Nephron progenitor cell (in vitro differentiated cells): ENCODE measurements around the gene TIAM1.

Experiments
- DNase-seq: peaks from one replicate; pipeline ENCODE4 v3.0.0; 2021
- H3K27ac Mint-ChIP-seq: 2 replicates; pipeline ENCODE4 v1.8.0; 2021; ENCODE audit warnings: mild to moderate bottlenecking, moderate library complexity, mixed read lengths
- H3K27me3 Mint-ChIP-seq: 2 replicates; pipeline ENCODE4 v1.8.0; 2021; ENCODE audit warnings: mild to moderate bottlenecking, low read depth, mixed read lengths; ENCODE audit not compliant: poor library complexity
- H3K36me3 Mint-ChIP-seq: 2 replicates; pipeline ENCODE4 v1.8.0; 2021; ENCODE audit warnings: low read depth, mixed read lengths
- H3K4me1 Mint-ChIP-seq: 2 replicates; pipeline ENCODE4 v1.8.0; 2021; ENCODE audit warnings: mixed read lengths
- H3K4me3 Mint-ChIP-seq: 2 replicates; pipeline ENCODE4 v1.8.0; 2021; ENCODE audit warnings: mild to moderate bottlenecking, moderate library complexity, mixed read lengths
- H3K9me3 Mint-ChIP-seq: 2 replicates; pipeline ENCODE4 v1.8.0; 2021; ENCODE audit warnings: mild to moderate bottlenecking, moderate library complexity, mixed read lengths
- TF ChIP-seq, protein P1 (sequence below): fragments of 200-600 bp; sonication (generic); IDR thresholded peaks from 2 replicates; pipeline ENCODE4 v1.5.0; 2021; ENCODE audit warnings: antibody characterized with exemption

TIAM1 gene

DNA sequence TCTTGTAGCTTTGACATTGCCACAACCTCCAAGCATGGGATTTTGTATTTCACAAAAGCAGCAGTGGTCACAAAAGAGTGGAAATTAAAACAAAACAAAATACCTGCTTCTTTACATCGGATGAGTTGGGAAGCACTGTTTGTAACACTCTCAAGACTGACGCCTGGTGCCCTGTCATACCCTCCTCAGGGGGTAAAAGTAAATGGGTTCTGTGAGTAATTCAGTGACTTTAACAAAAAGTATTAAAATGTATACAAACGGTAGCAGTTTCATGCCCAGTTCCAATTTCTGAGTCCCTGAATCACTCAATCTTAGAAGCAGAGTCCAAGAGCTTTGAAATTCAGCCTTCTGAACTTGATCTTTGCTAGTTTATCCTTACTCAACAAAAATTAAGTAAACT is 152.5 kb downstream of the TIAM1 start:
- Mint-ChIP-seq H3K27me3 (no peaks in the 10 kb centered on the region), H3K4me1 (peaks cover 16% of the 10 kb centered on the region), H3K9me3 (no peaks in the 10 kb centered on the region), H3K27ac (no peak overlapping the region), H3K36me3 (peaks cover 69% of the 10 kb centered on the region), H3K4me3 (no peak overlapping the region)
- no peak for DNase-seq
- TF ChIP-seq, protein P1, sequence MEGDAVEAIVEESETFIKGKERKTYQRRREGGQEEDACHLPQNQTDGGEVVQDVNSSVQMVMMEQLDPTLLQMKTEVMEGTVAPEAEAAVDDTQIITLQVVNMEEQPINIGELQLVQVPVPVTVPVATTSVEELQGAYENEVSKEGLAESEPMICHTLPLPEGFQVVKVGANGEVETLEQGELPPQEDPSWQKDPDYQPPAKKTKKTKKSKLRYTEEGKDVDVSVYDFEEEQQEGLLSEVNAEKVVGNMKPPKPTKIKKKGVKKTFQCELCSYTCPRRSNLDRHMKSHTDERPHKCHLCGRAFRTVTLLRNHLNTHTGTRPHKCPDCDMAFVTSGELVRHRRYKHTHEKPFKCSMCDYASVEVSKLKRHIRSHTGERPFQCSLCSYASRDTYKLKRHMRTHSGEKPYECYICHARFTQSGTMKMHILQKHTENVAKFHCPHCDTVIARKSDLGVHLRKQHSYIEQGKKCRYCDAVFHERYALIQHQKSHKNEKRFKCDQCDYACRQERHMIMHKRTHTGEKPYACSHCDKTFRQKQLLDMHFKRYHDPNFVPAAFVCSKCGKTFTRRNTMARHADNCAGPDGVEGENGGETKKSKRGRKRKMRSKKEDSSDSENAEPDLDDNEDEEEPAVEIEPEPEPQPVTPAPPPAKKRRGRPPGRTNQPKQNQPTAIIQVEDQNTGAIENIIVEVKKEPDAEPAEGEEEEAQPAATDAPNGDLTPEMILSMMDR, result no peak

DNA sequence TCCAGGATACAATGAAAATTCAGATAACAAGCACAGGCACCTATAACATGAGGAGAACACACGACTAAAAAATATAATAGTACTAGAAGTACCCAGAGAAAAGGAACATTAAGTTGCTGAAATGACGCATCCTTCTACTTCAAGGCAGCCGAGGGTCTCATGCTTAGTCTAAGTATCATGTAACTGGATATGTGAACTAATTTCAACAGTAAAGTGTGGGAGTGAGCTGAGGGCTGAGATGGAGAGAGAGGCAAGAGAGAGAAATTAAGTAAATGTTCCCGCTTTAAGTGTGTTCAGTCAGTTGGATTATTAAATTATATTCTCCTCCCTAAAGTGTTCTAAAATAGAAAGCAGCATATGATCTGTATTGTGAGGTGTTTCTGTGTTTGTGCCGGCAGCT is 153.5 kb downstream of the TIAM1 start:
- no peaks in the 10 kb centered on the region for H3K27me3 Mint-ChIP-seq
- no peaks in the 10 kb centered on the region for H3K9me3 Mint-ChIP-seq
- TF ChIP-seq, protein P1, result no peak
- H3K27ac Mint-ChIP-seq, result peak overlapping the region; percentile 17
- no peak overlapping the region for H3K4me3 Mint-ChIP-seq
- DNase-seq, result no peak
- H3K4me1 Mint-ChIP-seq, result peaks cover 22% of the 10 kb centered on the region
- H3K36me3 Mint-ChIP-seq, result peaks cover 66% of the 10 kb centered on the region

DNA sequence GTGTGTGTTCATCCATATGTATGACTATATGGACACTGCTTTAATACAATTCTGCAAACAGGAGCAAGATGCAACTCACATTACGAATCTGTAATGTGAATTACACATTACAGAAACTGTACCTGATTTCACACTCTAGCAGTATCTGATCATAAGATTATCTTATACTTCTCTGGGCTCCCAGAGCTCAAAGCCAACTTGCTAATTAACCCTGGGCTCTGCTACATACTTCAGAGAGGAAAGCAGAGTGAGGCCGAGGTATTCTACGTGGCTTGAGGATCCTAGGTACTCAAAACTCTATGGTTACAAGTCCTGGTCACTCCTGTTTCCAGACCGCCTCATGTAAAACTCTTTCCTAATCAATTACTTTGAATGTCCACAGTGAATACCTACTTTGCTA is 156.6 kb downstream of the TIAM1 start:
- no peak for DNase-seq
- Mint-ChIP-seq H3K4me3 (no peak overlapping the region), H3K27ac (no peak overlapping the region), H3K27me3 (no peaks in the 10 kb centered on the region), H3K4me1 (peaks cover 41% of the 10 kb centered on the region), H3K9me3 (no peaks in the 10 kb centered on the region), H3K36me3 (peaks cover 61% of the 10 kb centered on the region)
- TF ChIP-seq, protein P1, result no peak

DNA sequence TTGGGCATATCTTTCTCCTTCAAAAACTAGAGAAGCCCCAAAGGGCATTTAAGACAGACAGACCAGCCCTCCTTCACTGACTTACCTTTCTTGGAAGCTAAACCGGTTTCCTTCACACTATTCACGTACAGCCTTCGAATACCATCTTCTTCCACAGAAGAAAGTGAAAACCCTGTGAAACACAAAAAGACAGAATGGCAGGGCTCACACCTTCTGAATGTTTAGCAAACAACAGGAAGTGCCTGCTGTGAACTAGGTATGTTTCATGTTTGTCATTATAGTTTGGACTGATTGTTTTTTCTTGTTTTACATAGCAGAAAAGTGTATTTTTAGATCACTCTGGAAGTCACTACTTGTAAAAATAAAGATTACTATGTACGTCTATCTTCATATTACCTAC is 157.1 kb downstream of the TIAM1 start:
- peaks cover 41% of the 10 kb centered on the region for H3K4me1 Mint-ChIP-seq
- H3K27ac Mint-ChIP-seq, result no peak overlapping the region
- TF ChIP-seq, protein P1, result no peak
- H3K4me3 Mint-ChIP-seq, result no peak overlapping the region
- DNase-seq, result no peak
- H3K27me3 Mint-ChIP-seq, result no peaks in the 10 kb centered on the region
- peaks cover 63% of the 10 kb centered on the region for H3K36me3 Mint-ChIP-seq
- no peaks in the 10 kb centered on the region for H3K9me3 Mint-ChIP-seq

DNA sequence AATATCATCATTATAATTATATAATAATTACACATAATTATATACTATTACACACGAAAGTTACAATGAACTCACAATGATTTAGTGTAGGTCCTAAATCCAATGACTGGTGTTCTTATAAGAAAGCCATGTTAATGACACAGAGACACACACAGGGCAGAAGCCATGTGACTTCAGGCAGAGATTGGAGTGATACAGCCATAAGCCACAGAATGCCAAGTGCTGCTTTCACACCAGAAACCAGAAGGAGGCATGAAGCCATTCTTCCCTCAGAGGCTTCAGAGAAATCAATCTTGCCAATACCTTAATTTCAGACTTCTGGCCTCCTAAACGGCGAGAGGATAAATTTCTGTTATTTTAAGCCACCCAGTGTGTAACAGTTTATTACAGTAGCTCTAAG is 158.4 kb downstream of the TIAM1 start:
- no peak overlapping the region for H3K4me3 Mint-ChIP-seq
- TF ChIP-seq, protein P1, result no peak
- peaks cover 60% of the 10 kb centered on the region for H3K36me3 Mint-ChIP-seq
- DNase-seq, result no peak
- H3K4me1 Mint-ChIP-seq, result peaks cover 43% of the 10 kb centered on the region
- peak overlapping the region; percentile 92 for H3K27ac Mint-ChIP-seq
- H3K27me3 Mint-ChIP-seq, result no peaks in the 10 kb centered on the region
- no peaks in the 10 kb centered on the region for H3K9me3 Mint-ChIP-seq

DNA sequence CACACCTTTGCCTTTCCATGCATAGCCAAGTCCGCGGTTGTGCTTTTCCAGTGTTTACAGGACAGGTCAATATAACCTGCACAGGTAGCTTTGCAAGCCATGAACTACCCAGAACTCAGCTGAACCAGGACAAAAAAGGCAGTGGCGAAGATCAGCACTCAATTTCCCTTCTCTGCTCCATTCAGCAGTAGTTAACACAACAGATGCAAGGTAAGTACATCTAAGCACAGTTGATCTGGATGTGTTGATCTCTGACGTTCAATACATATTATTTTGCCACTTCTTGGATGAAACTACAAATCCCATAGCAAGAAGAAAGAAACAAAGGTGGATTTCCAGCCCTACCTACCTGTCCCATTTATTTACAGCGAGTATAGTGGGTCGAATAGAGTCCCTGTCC is 159.2 kb downstream of the TIAM1 start:
- no peaks in the 10 kb centered on the region for H3K9me3 Mint-ChIP-seq
- no peak for DNase-seq
- peaks cover 56% of the 10 kb centered on the region for H3K36me3 Mint-ChIP-seq
- no peak overlapping the region for H3K4me3 Mint-ChIP-seq
- TF ChIP-seq, protein P1, result no peak
- peak overlapping the region; percentile 85 for H3K27ac Mint-ChIP-seq
- no peaks in the 10 kb centered on the region for H3K27me3 Mint-ChIP-seq
- H3K4me1 Mint-ChIP-seq, result peaks cover 41% of the 10 kb centered on the region
